Stimulated activated CD4-positive, alpha-beta T cell treated with anti-CD3 and anti-CD28 coated beads, Interleukin-1b, Interleukin-23, amount 100 ng/mL, for 48 hours (primary cell): ENCODE results near the gene ZNF479.
"Not testable (repeated sequence)": the region's sequence is repeated elsewhere in the genome, so short reads cannot be mapped to it uniquely, and the experiment has no call there.

Experiments used
- DNase-seq: peaks from one replicate; pipeline ENCODE4 v3.0.0-alpha.2; 2020

ZNF479 gene

GRCh38 chr7:57132336-57132735, at the start of gene ZNF479:
TSS of gene ZNF479 (minus strand) at chr7:57132436. CDS start at chr7:57132324, 112 bp downstream.
- not testable (repeated sequence) for DNase-seq

GRCh38 chr7:57182031-57182430, 49.8 kb upstream of the ZNF479 start:
- DNase-seq = no peak

- no peak for DNase-seq
Measured at GRCh38 chr7:57181281-57181680, 49.0 kb upstream of the ZNF479 start.

GRCh38 chr7:57179776-57180415, 47.7 kb upstream of the ZNF479 start:
- no peak for DNase-seq

GRCh38 chr7:57178768-57179139, 46.5 kb upstream of the ZNF479 start:
- DNase-seq = no peak

GRCh38 chr7:57177856-57178767, 45.9 kb upstream of the ZNF479 start:
- no peak for DNase-seq

GRCh38 chr7:57176928-57177635, 44.8 kb upstream of the ZNF479 start:
- DNase-seq = no peak

- no peak for DNase-seq
Measured at GRCh38 chr7:57165285-57165899, 33.2 kb upstream of the ZNF479 start.

- not testable (repeated sequence) for DNase-seq
Measured at GRCh38 chr7:57120123-57120784, 12.0 kb downstream of the ZNF479 start.
